Measurements from ENCODE around the gene TBC1D16.

The TBC1D16 gene

GRCh38 chr17:80024206-80024972 is 11.3 kb downstream of the TBC1D16 start:
- no peak overlapping the region for H3K4me3 ChIP-seq (ENCODE audit: low read depth, low read length)
- no peak for DNase-seq (ENCODE audit: low read depth)
- no peak for TF ChIP-seq CTCF (conservative IDR thresholded peaks at IDR 0.05; ENCODE audit: low read depth, low read length)

- TF ChIP-seq CTCF (conservative IDR thresholded peaks at IDR 0.05; ENCODE audit: low read depth, low read length): no peak
- no peak overlapping the region for H3K4me3 ChIP-seq (ENCODE audit: low read depth, low read length)
- no peak for DNase-seq (ENCODE audit: low read depth)
These were observed 12.0 kb downstream of the TBC1D16 start for GRCh38 chr17:80023481-80024205.

GRCh38 chr17:80021600-80021999 is 14.1 kb downstream of the TBC1D16 start:
- no peak for DNase-seq (ENCODE audit: low read depth)
- TF ChIP-seq CTCF (conservative IDR thresholded peaks at IDR 0.05; ENCODE audit: low read depth, low read length): no peak
- no peak overlapping the region for H3K4me3 ChIP-seq (ENCODE audit: low read depth, low read length)

- no peak for TF ChIP-seq CTCF (conservative IDR thresholded peaks at IDR 0.05; ENCODE audit: low read depth, low read length)
- DNase-seq (ENCODE audit: low read depth): no peak
- H3K4me3 ChIP-seq (ENCODE audit: low read depth, low read length): no peak overlapping the region
These were observed 16.6 kb downstream of the TBC1D16 start for GRCh38 chr17:80018917-80019651.

GRCh38 chr17:80017226-80018010 is 18.3 kb downstream of the TBC1D16 start:
- no peak for TF ChIP-seq CTCF (conservative IDR thresholded peaks at IDR 0.05; ENCODE audit: low read depth, low read length)
- DNase-seq (ENCODE audit: low read depth): no peak
- no peak overlapping the region for H3K4me3 ChIP-seq (ENCODE audit: low read depth, low read length)
